GM19238 (cell line): Measurements from ENCODE around the gene ASPG.

Experiments
- DNase-seq: peaks from one replicate; pipeline ENCODE4 v3.0.0; 2011; ENCODE audit warnings: low spot score; ENCODE audit not compliant: insufficient read length

The ASPG gene

GRCh38 chr14:104093366-104094055, 8.0 kb downstream of the ASPG start:
- DNase-seq, result no peak

DNA sequence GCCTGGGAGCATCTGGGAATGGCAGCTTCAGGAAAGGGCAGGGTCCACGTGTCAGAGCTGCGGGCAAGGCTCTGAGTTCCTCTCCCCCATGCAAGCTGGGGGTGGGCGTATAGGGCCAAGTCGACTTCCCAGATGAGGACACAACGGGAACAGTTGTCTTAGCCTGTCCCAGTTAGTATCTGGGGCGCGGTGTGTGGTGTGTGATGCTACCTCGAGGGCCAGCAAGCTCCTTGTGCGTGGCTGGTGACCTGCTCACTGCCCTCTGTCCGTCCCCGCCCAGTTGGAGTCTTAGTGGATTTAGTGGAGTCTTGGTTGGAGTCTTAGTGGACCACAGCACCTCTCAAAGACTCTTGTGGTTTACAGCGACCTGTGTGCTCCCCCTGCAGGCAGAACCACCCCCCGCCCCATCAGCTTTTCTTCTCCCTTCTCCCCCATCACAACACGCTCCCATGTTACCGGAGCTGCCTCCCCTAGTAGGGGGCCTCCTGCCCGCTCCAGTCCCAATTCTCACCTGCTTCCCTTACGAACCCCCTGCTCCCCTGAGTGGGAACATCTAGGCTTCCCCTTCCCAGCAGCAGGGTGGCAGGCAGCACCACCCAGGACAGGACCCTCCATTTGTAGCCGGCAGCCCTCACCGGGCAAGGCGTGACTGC, 8.7 kb downstream of the ASPG start:
- DNase-seq, result no peak

- peak; percentile 68 for DNase-seq
These were observed 9.4 kb downstream of the ASPG start for GRCh38 chr14:104094709-104095425.

- DNase-seq, result no peak
These were observed 10.2 kb downstream of the ASPG start for GRCh38 chr14:104095426-104096310.

GRCh38 chr14:104096318-104096717, 10.8 kb downstream of the ASPG start:
- DNase-seq, result no peak

GRCh38 chr14:104096751-104097700, 11.5 kb downstream of the ASPG start:
- no peak for DNase-seq

DNA sequence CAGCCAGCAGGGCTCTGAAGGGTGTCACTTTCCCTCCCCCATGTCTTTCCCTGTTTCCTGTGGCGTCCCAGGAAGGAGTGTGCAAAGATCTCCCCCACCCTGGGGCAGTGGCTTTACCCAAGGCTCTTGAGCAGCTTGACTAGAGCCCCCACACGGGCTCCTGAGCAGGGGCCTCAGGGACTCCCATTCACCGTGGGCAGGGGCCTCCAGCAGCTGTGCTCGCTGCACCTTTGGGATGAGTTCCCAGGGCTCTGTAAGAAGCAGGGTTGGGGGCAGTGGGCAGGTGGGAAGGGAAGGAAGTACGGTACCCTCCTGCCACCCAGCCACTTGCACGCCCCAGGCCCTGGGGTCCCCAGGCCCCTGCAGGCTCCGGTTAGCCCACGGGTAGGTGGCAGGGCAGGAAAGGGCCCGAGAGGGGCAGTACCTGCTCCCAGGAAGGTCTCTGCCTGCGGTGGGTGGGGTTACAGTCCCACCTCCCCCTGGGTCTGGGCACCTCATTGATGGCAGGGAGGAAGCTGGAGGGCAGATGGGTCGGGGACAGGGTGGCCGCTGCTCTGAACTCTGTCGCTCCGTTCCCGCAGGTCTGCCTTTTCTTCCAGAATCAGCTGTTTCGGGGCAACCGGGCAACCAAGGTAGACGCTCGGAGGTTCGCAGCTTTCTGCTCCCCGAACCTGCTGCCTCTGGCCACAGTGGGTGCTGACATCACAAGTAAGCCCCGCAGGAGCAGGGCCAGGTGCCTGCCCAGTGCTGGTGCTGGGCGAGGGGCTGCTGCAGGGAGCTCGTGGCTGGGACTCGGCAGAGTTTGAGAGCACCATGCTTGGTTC, 13.0 kb downstream of the ASPG start:
- no peak for DNase-seq

GRCh38 chr14:104099096-104100041, 13.9 kb downstream of the ASPG start:
- no peak for DNase-seq

DNA sequence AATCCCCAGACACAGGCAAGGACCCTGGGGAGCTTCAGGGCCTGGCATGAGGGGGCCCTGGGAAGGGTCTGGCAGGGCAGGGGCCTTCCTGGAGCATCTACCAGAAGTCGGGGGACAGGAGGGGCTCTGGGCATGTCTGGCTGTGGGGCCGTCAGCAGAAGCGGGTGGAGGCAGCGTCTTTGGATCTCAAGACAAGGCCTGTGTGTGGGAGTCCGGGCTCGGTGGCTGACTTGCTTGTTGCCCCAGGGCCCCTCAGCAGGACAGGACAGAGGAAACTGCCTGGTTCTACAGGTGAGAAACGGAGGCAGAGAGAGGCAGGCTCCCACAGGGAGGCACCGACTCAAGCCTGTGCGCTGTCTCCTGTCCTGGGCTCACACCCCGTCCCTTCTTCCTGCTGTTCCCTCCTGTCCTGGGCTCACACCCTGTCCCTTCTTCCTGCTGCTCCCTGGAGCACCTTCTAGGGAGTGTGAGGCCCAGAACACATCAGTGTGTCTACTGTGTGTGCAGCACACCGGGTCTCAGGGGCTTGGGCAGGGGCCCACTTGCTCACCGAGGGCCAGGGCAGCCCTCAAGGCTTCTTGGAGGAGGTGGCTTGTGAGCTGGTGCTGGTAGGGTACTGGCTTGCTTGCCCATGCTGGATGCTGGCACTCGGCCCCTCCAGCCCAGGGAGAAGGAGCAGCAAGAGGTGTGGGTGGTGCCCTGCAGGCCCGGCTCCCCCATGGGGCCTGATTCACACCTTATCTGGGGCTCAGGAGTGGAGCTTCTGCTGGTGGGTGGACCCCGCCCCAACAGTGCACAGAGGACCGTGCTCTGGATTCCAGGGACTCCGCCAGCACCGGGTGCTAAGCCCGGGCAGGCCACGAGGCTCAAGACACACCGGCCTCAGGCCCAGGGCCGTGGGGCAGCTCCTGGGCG, 14.9 kb downstream of the ASPG start:
- DNase-seq, result no peak

DNA sequence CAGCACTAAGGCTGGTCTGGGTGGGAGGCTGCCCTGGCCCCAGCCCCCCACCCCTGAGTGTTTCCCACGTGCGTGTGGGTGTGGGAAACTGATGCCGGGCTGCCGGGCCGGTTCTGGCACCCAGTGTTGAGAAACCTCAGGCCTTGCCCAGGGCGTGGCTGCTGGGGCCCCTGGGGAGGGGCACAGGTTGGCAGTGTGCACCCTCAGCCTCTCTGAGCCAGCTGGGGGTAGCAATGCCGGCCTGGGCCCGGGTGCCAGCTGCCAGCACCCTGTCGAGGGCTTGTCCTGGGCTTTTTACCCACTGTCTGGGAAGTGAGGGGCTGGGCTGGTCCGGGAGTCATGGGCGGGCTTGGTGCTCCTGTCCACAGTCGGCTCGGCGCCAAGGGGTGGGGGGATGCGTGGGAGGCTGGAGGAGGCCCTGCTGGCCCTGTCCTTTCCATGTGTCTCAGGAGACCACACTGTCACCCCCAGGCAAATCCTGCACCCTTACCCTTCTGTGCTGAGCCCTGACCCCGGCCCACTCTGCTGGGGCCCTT, 15.7 kb downstream of the ASPG start:
- no peak for DNase-seq

DNA sequence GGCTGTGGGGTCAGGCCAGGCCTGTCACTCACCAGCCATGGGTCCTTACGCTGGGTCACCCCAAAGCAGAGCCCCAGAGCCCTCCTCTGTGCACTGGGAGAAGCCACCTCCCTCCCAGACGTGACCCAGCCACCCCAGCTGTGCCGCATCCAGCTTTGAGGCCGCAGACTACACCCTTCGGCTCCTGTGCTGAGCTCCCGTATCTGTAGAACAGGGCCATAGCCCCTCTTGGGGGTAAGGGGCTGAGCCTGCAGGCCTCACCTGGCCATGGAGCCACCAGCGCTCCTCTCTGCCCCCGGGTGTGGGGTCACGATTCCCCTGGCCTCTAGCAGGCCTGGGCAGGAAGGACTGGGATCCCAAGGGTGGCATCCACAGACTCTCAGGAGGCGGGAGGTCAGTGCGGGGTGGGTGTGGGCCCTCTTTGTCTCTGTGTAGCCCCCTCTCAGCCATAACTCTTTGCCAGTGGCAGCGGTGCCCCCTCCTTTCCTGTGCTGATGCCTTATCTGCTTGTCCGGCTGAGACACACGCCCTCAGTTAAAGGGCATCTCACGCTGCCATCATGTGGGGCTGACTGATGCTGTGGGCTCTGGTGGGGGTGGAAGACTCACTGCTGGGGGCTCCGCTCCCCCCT, 16.3 kb downstream of the ASPG start:
- no peak for DNase-seq

DNA sequence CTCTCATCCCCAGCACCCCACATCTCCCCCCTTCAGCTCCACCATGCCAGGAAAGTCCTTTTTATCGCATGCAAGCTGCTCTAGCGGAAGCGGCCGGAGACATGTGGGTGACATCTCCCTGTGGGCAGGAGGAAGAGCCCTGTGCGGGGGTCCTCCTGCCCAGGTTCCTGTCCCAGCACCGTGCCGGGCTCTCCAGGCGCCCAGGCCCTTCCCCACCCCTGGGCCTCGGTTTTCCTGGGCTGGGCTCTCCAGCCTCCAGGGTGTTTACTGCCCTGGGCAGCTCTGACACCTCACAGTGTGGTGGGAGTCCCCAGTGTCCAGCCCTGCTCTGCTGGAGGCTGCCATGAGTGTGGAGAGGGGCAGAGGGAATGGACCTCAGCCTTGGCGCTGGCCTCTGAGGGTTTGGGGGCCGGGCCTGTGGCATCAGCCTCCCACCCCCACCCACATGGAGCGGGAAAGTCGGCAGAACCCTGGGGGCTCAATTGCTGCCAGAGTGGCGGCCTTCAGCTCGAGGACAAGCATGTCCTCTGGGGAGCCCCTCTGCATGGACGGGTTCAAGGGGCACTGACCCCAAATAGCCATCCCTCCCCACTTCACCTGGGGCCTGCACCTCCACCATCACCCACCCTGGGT, 16.9 kb downstream of the ASPG start:
- DNase-seq, result no peak

DNA sequence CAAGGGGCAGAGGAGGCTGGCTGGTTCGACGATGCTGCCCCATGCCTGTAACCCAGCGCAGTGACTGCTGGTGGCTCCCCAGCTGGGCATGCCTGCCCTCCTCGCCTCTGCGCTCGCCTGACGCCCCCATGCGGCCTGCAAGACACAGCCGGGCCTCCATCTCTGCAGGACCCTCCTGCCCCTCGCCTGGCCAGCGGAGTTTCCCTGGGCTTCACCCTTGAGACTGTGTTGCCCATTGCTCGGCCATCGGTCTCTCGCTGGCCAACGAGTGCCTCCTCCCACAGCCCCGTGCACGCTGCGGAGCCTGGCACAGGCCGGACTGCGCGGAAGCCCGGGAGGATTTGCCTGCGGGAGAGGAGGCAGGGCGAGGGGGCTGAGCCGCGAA, 17.6 kb downstream of the ASPG start:
- no peak for DNase-seq

- no peak for DNase-seq
These were observed 18.1 kb downstream of the ASPG start for GRCh38 chr14:104103446-104104075.

DNA sequence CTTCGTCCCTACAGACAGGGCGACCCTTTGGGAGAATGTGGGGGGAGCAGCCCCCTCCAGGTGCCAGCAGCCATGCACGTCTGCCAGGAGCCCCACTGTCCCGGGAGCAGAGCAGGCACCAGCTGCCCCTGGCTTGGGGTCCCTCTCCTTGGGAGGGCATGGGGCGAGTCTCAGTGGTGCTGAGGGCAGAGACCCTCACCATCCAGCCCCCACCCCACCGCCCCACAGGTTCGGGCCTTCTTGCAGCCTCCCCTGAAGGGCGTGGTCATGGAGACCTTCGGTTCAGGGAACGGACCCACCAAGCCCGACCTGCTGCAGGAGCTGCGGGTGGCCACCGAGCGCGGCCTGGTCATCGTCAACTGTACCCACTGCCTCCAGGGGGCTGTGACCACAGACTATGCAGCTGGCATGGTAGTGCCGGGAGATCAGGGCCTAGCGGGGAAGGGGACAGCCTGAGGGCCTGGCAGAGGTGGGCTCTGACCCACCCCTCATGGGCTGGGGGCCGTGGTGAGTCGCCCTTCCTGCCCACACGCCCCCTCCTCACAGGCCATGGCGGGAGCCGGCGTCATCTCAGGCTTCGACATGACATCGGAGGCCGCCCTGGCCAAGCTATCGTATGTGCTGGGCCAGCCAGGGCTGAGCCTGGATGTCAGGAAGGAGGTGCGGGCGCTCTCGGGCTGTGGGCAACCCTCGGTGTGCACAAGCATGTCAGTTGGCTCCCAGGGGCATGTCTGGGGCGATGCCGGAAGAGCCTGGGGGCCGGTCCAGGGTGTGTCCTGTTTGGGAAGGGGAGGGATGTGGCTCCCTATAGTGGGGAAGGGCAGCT, 18.8 kb downstream of the ASPG start:
- no peak for DNase-seq
